Gastroesophageal sphincter (tissue), 3 donors: Measurements from ENCODE around the gene GRIK3.

Source experiments
- EP300 ChIP-seq: sonication (generic); formaldehyde crosslinking; IDR thresholded peaks from one replicate; pipeline ENCODE4 v1.6.1; 2017; ENCODE audit warnings: antibody characterized with exemption, mild to moderate bottlenecking
- POLR2A ChIP-seq, 2 donors: fragments of 450-650 bp; IDR thresholded peaks; one replicate each; pipeline ENCODE4 v1.6.1; 2017; ENCODE audit warnings: antibody characterized with exemption in 2 of 2, mild to moderate bottlenecking in 2 of 2, moderate library complexity in 1 of 2
- POLR2AphosphoS5 ChIP-seq: sonication (generic); formaldehyde crosslinking; IDR thresholded peaks from one replicate; pipeline ENCODE4 v1.6.1; 2017; ENCODE audit warnings: antibody characterized with exemption
- TF ChIP-seq, protein P1 (sequence below), 4 experiments: fragments of 200-600 bp in 2 of 4; fragments of 450-650 bp in 2 of 4; sonication (generic) in 1 of 4; IDR thresholded peaks; one replicate each; pipeline ENCODE4 v1.5.1; 2017 to 2019; ENCODE audit warnings: antibody characterized with exemption in 4 of 4, mild to moderate bottlenecking in 2 of 4, moderate library complexity in 2 of 4

DNA sequence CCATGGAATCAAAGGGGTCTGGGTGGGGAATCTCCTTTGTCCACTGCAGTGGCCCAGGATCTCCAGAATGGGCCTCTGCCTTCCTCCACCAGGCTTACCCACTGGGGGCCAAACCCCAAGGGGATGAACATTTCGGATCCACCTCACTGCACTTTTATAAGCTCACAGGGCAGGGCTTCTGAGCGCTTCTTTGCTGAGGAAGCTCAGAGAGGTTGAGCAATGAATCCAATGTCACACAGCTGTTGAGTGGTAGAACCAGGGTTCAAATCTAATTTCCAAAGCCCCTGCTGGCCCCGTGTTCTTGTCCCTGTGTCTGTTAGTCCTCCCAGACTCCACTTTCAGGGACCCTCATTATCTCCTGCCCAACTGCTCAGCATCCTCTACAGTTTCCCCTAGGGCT lies 250.8 kb downstream of the GRIK3 start:
- TF ChIP-seq, protein P1, sequence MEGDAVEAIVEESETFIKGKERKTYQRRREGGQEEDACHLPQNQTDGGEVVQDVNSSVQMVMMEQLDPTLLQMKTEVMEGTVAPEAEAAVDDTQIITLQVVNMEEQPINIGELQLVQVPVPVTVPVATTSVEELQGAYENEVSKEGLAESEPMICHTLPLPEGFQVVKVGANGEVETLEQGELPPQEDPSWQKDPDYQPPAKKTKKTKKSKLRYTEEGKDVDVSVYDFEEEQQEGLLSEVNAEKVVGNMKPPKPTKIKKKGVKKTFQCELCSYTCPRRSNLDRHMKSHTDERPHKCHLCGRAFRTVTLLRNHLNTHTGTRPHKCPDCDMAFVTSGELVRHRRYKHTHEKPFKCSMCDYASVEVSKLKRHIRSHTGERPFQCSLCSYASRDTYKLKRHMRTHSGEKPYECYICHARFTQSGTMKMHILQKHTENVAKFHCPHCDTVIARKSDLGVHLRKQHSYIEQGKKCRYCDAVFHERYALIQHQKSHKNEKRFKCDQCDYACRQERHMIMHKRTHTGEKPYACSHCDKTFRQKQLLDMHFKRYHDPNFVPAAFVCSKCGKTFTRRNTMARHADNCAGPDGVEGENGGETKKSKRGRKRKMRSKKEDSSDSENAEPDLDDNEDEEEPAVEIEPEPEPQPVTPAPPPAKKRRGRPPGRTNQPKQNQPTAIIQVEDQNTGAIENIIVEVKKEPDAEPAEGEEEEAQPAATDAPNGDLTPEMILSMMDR (IDR thresholded peaks at IDR 0.05): no peak
- TF ChIP-seq POLR2A (IDR thresholded peaks at IDR 0.05) (no peak), POLR2AphosphoS5 (no peak), EP300 (no peak)
